ENCODE measurements around the gene EIF3B.

DNA sequence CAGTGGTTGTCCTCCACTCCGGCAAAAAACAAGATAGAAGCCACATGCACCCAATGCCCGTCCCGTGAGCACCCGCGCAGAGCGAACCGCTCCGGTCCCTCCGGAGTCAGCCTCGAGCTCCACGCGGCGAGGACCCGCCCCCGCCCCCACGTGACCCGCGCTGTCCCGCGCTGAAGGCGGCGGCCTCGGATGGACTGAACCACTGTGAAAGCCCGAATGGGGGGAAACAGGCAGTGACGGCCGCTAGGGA, 766 bp upstream of the EIF3B start:
- TF ChIP-seq TAF1 (IDR thresholded peaks at IDR 0.05; ENCODE audit: borderline replicate concordance, insufficient read depth, low read length) (peak; percentile 81), POLR2AphosphoS5 (IDR thresholded peaks at IDR 0.05; ENCODE audit: low read depth, low read length) (peak; percentile 93), SIN3A (IDR thresholded peaks at IDR 0.05; ENCODE audit: borderline replicate concordance, insufficient read depth, low read length) (peak; percentile 90; the same call in 1 of the 2 replicates), REST (IDR thresholded peaks at IDR 0.05; ENCODE audit: insufficient read depth in 1 of 2, low read depth in 2 of 2, low read length in 2 of 2) (peak in 1 of 2 experiments; percentile 48; a peak in 1 of 4 replicates), FOXP2 (optimal IDR thresholded peaks at IDR 0.05; ENCODE audit: borderline replicate concordance, extremely low read depth, extremely low read length, insufficient read depth) (no peak)

All from PFSK-1 (cell line).